Gastroesophageal sphincter (tissue), 3 donors: ENCODE data around the gene DLGAP4.

Source experiments
- POLR2A ChIP-seq, 2 donors: fragments of 450-650 bp; IDR thresholded peaks; one replicate each; pipeline ENCODE4 v1.6.1; 2017; ENCODE audit warnings: antibody characterized with exemption in 2 of 2, mild to moderate bottlenecking in 2 of 2, moderate library complexity in 1 of 2
- POLR2AphosphoS5 ChIP-seq: sonication (generic); formaldehyde crosslinking; IDR thresholded peaks from one replicate; pipeline ENCODE4 v1.6.1; 2017; ENCODE audit warnings: antibody characterized with exemption
- TF ChIP-seq, protein P1 (sequence below), 4 experiments: fragments of 200-600 bp in 2 of 4; fragments of 450-650 bp in 2 of 4; sonication (generic) in 1 of 4; IDR thresholded peaks; one replicate each; pipeline ENCODE4 v1.5.1; 2017 to 2019; ENCODE audit warnings: antibody characterized with exemption in 4 of 4, mild to moderate bottlenecking in 2 of 4, moderate library complexity in 2 of 4

DNA sequence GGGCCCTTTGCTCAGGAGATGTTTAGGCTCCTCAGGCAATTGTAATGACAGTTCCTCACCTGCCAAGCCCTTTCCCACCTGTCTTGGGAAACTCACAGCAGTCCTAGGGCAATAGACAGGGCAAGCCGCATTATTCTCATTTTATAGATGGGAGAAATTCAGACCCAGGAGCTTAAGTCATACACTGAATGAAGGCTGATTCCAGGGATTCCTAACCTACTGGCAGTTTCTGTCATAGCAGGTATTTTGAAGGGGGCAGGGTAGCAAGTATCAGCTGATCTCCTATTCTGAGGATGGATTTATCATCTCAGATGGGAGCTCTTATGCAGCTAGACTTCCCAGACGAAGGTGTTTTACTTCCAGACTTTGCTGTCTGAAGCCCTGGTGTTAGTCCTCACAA is 173.8 kb downstream of the DLGAP4 start:
- no peak for TF ChIP-seq POLR2A (IDR thresholded peaks at IDR 0.05)
- TF ChIP-seq, protein P1, sequence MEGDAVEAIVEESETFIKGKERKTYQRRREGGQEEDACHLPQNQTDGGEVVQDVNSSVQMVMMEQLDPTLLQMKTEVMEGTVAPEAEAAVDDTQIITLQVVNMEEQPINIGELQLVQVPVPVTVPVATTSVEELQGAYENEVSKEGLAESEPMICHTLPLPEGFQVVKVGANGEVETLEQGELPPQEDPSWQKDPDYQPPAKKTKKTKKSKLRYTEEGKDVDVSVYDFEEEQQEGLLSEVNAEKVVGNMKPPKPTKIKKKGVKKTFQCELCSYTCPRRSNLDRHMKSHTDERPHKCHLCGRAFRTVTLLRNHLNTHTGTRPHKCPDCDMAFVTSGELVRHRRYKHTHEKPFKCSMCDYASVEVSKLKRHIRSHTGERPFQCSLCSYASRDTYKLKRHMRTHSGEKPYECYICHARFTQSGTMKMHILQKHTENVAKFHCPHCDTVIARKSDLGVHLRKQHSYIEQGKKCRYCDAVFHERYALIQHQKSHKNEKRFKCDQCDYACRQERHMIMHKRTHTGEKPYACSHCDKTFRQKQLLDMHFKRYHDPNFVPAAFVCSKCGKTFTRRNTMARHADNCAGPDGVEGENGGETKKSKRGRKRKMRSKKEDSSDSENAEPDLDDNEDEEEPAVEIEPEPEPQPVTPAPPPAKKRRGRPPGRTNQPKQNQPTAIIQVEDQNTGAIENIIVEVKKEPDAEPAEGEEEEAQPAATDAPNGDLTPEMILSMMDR (IDR thresholded peaks at IDR 0.05), result no peak
- no peak for TF ChIP-seq POLR2AphosphoS5
